ENCODE data around the gene WDR31.

WDR31 gene

DNA sequence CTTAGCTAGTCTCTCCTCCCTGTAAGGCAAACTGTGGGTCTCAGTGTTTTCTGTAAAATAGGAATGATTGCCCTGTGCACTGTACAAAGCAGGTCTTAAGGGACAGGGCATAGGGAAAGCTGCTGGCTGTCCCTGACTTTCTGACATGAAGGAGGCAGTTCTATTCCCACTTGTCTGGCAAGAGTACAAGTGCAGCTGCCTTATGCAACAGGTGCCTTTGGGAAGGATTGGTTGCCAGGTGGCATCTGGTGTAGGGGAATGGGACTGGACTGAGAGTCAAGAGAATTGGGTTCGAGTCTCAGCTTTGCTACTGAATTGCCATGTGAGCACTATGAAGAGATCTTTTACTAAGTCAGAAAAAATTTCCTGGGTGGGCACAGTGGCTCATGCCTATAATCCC lies 19.3 kb upstream of the WDR31 start:
- TF ChIP-seq, protein P1, sequence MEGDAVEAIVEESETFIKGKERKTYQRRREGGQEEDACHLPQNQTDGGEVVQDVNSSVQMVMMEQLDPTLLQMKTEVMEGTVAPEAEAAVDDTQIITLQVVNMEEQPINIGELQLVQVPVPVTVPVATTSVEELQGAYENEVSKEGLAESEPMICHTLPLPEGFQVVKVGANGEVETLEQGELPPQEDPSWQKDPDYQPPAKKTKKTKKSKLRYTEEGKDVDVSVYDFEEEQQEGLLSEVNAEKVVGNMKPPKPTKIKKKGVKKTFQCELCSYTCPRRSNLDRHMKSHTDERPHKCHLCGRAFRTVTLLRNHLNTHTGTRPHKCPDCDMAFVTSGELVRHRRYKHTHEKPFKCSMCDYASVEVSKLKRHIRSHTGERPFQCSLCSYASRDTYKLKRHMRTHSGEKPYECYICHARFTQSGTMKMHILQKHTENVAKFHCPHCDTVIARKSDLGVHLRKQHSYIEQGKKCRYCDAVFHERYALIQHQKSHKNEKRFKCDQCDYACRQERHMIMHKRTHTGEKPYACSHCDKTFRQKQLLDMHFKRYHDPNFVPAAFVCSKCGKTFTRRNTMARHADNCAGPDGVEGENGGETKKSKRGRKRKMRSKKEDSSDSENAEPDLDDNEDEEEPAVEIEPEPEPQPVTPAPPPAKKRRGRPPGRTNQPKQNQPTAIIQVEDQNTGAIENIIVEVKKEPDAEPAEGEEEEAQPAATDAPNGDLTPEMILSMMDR (conservative IDR thresholded peaks at IDR 0.05): no peak
- TF ChIP-seq ZFX (IDR thresholded peaks at IDR 0.05): no peak

DNA sequence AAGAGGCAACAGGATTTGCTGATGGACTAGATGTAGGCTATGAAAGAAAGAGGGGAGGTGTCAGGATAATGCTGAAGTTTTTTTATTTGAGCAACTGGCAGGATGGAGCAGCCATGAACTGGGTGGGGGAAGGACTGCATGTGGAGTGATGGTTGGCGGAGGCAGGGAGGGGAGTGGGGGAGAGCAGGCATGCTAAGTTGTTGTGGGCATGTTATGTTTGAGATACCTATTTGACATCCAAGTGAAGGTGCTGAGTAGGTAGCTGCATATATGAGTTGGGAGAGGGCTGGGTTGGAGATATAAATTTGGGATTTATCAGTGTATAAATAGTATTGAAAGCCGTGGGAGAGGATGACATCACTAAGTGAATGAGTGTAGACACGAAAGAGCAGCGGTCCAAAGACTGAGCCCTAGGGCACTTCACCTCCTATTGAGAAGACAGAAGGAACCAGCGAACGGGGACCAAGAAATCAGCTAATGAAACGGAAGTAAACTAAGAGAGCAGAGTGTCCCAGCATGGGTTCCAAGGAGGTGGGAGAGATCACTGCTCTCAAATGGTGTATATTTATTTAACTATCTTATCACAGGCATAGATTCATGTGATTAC lies 16.7 kb upstream of the WDR31 start:
- TF ChIP-seq, protein P1 (conservative IDR thresholded peaks at IDR 0.05): no peak
- no peak for TF ChIP-seq ZFX (IDR thresholded peaks at IDR 0.05)

More for the DNA sequence above, 19.3 kb upstream of the WDR31 start:
- H3K27ac ChIP-seq: no peak overlapping the region

DNA sequence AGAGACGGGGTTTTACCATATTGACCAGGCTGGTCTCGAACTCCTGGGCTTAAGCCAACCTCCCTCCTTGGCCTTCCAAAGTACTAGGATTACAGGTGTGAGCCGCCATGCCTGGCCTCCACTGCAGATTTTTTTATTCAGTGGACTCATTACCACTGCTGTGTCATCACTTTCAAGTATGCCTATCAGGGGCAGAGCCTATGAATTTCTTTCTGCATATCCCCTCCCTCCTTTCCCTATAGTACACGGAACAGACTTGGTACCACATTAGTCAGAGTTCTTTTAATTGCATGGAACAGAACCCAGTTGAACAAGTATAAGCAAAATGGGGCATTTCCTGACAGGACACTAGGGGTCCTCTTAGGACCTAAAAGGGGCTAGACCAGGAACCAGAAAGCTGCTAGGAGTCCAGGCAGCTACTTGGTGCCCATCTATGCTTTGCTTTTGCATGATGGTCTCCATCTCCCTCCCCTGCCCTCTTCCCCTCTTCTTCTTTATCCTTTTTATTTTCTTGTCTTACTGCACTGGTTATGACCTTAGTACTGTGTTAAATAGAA lies 15.0 kb upstream of the WDR31 start:
- TF ChIP-seq, protein P1 (conservative IDR thresholded peaks at IDR 0.05): no peak
- TF ChIP-seq ZFX (IDR thresholded peaks at IDR 0.05): no peak
- no peak overlapping the region for H3K27ac ChIP-seq

More for the DNA sequence above, 16.7 kb upstream of the WDR31 start:
- no peak overlapping the region for H3K27ac ChIP-seq

DNA sequence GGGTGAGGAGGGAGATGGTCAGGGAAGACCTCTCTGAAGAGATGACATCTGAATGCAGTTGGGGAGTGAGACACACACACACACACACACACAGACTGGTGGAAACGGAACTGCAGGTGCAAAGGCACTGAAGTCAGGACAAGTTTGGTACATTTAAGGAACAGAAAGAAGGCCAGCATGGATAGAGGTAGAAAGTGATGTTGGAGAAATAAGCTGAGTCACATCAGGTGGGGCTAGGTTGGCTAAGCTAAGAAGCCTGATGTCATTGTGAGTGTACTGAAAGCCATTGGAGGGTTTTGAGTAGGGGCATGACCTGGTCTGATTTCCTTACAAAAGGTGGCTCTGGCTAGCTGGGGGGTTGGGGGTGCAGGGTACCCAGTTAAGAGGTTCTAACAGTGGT lies 12.3 kb upstream of the WDR31 start:
- H3K27ac ChIP-seq: no peak overlapping the region
- TF ChIP-seq, protein P1 (conservative IDR thresholded peaks at IDR 0.05): no peak
- TF ChIP-seq ZFX (IDR thresholded peaks at IDR 0.05): no peak

DNA sequence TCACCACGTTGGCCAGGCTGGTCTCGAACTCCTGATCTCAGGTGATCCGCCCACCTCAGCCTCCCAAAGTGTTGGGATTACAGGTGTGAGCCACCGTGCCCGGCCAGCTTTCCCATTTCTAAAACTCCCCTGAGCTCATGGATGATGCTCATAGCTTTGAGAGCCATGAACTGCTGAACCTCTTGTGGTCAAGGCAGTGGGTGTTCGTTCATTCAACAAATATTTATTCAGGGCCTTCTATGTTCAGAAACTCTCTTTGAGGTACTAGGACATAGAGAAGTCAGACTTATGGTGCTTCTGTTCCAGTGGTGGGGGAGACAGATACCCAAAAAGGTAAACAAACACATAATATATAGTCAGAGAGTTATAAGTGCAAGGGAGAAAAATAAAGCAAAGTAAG lies 11.9 kb upstream of the WDR31 start:
- H3K27ac ChIP-seq: no peak overlapping the region
- TF ChIP-seq ZFX (IDR thresholded peaks at IDR 0.05): no peak
- TF ChIP-seq, protein P1 (conservative IDR thresholded peaks at IDR 0.05): no peak

DNA sequence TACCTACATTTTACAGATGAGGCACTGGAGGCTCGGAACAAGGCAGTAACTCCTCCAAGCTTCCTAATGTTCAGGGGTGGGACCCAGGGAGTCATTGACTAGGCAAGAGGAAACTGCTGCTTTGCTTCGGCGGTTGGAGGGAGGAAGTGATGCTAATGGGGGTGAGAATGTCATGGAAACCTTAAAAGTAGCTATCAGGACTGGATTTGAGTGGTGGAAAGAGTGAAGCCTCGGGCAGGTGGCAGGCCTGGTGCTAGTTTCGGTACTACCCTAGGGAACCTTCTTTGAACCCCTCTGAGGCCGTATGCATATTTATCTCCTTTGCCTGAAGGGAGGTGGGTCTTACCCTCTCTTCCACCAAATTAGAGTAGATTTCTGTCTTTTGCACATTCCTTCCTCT lies 10.9 kb upstream of the WDR31 start:
- H3K27ac ChIP-seq: no peak overlapping the region
- TF ChIP-seq, protein P1 (conservative IDR thresholded peaks at IDR 0.05): no peak
- no peak for TF ChIP-seq ZFX (IDR thresholded peaks at IDR 0.05)

DNA sequence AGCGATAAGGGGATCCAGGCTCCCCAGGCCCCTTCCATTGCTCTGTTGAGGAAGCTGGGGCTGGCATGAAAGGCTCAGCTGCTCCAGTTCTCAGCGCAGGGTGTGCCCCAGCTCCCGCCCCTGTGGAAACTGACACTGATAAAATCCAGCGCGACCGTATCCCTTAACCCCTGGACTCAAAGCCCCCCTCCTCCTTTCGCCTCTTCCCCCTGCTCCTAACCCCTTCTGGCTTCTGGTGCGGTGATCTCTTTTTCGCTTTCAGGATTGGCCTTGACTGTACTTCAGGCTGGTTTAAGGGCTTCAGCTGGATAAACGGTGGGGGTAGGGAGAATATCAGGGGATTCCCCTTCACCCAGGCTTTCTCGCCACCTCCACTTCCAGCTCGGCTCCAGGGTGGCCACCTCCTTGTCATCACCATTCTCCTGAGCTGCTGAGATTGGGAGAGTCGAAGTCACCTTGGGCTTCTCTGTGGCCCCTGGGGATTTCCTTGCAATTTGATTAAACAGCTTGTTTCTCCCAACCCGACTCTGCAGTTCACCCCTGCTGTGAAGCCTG lies 10.1 kb upstream of the WDR31 start:
- TF ChIP-seq ZFX (IDR thresholded peaks at IDR 0.05): no peak
- TF ChIP-seq, protein P1 (conservative IDR thresholded peaks at IDR 0.05): no peak
- peak overlapping the region; percentile 56; the same call in 1 of the 2 replicates for H3K27ac ChIP-seq

Measured in C4-2B (cell line).